Frontal cortex (tissue), 4 donors: ENCODE measurements around the gene FAM204A. TPM values are rescaled to one million over a fixed set of nuclear protein-coding genes. Genes with fewer than 3 reads are reported as not detected.

Experiments
- DNase-seq, 2 donors: peaks; one replicate each; pipeline ENCODE4 v3.0.0; 2012; ENCODE audit warnings: low spot score in 2 of 2
- FAIRE-seq: peaks from 2 replicates; lab custom pipeline; 2012; peaks lifted over from hg19 to GRCh38; lab: Jason Lieb, UNC
- total RNA-seq: library from RNA; depleted of rRNA; stranded (reverse); fragments of >200 nt; gene quantifications from one replicate; pipeline ENCODE4 v1.2.3, GENCODE V29; 2014
- donor health status: control.
- donor health status: control.
- donor health status: control.

FAM204A gene
- total RNA-seq, 1 donor from 2014 or later, result 59.5 TPM

DNA sequence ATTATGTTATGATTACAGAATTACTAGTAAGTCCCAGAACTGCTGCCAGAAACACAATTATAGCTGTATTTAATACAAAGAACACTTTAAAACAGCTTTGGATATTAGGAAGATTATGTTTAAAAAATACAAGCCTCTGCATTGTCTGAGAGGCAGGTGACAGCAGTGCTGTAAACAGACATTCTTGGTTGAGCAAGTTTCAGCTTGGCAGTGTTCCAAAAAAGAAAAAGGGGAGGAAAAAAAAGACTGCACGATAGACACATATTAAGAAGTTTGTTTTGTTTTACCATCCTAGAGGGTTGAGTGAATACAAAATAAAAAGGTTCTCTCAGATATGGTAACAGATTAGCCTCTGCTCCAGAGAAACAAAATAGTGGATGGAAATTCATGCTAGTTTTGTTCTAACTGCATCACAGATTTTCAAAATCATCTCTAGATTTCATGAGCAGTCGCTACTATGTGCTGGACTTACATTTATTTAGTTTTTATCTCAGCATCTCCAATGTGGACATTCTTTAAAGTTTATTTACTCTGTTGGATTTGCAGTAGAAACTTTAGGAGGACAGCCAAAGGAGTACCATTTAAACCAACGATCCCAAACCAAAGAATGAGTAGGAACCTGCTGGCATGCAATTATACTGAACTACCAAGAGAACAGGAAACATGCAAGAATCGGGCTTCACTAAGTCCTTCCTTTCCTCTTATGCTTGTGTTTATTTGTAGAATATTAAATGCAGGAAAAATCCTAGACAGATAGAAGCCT lies 9.0 kb downstream of the FAM204A start:
- DNase-seq, result no peak
- no peak for FAIRE-seq

DNA sequence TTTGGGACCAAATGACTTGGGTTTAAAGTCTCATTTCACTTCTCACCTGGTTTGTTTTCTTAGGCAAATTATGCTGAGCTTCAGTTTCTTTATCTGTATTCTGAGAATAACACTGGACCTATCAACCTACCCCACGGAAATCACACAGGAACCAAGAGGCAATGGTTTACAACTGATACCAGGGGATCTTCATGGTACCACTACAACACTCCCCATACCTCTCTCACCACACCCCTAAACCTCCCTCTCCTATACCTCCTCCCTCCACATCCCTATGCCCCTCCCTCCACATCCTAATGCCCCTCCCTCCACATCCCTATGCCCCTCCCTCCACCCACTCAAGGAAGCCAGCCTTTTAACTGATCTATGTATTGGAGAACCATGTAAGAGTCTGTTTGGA lies 9.9 kb downstream of the FAM204A start:
- DNase-seq, result no peak
- FAIRE-seq, result no peak

DNA sequence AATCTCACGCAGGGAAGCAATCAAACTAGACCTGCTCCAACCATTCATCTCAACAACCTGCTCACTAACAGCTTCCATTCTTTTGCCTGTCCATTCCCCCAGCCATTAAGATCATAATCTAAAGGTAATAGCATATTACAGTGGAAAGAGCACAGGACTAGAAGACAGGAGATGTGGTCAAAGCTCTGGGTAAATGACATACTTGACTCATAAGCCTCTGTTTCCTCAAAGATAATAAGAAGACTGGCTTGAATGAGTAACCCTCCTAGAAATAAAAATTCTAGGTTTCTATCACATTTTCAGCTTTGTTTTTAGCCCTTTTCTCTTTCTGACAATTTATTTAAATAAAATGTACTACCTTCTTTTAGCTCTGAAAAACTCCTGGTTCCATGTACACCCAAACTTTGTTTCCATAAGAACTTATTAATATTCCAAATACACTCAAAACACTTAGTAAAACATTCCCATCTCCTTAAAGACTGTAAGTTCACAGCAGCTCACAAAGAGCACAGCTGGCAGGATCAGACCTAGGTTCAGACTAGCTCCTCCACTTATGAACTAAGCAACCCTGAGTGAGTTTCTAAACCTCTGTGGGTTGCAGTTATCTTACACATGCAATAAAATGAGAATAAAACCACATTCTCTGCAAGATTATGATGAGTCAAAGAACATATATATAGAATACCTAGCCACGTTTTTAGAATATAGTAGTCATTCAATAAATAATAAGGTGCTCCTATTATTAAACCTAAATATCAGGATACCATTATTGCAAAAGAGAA lies 11.6 kb downstream of the FAM204A start:
- no peak for DNase-seq

DNA sequence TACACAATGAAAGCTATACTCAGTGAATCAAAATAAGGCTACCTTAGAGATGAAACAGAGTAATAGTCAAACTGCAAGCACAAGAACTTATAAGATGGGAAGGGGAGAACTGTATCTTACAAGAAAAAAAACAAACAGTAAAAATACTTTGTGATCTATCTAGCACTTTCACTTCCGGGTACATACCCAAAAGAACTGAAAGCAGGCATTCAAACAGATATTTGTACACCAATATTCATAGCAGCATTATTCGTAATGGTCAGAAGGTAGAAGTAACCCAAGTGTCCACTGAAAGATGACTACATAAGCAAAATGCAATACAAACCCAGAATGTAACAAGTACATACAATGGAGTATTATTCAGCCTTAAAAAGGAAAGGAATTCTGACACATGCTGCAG lies 18.0 kb downstream of the FAM204A start:
- DNase-seq (no peak), FAIRE-seq (no peak)

More for the DNA sequence above, 11.6 kb downstream of the FAM204A start:
- FAIRE-seq, result no peak

DNA sequence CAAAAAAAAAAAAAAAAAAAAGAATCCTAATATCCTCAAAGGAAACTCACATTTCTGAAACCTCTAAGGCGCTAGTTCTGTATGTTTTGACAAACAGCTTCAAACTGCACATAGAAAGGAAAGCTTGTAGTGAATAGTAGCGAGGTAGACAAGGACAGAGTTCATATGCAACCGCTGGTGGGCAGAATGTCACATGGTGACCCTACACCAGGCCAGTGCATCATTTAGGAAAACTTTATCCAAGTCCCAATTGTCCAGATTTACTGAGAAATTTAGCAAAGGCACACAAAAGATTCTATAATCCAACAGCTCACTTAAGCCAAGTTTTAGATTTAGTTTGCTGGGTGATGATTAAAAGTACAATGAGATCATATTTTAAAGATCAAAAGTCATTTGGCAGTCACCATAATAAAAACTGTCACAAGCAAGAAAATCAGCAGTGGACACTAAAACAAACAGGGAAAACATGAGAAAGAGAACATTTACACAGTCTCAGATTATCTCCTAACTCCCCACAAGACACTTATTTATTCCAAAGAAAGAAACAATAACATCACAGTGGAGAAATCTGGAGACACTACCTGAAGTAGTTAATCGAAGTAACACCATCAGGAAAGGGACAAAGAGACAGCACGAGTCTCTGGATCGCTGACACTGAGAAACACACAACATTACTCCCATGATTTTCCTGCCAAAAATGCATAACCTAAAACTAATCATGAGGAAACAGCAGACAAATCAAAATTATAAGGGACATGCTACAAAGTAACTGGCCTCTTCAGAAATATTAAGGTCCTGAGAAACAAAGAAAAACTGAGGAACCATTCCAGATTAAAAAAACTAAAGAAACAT lies 20.2 kb downstream of the FAM204A start:
- no peak for FAIRE-seq
- DNase-seq, result no peak

DNA sequence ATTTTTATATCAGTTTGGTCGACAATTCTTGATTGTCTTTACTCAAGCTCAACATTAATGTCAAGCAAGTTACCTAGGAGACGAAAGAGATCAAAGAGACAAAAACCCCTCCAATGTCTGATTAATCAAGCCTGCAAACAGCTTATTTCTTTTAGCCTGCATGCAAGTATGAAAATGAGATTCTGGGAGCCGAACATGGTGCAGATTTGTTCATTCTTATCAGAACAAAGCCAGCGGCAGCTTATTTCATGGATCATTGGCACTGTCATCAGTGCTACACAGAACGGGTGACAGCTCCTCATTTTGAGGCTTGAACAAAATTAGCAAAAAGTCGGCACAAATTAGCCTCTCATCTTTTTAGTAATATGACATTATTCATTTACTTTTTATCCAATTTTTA lies 26.5 kb downstream of the FAM204A start:
- FAIRE-seq, result no peak
- no peak for DNase-seq

DNA sequence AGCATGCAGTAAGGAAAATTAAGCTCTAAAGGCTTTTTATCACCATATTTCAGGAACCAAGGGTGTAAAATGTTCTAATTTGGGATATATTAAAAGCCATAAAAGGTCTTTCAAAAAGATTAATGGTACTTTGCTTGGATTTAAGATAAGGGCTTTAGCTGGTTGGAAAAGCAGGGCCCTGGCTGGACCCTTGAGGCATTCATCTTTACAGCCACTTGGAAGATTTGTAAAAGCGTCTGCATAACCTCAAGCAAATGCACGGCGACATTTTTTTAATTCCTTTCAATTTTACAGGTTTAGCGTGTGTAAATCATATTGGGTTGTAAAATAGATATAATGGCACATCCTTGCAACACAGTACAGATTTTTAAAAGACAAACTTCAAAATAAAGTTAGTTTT lies 27.2 kb downstream of the FAM204A start:
- no peak for DNase-seq
- FAIRE-seq, result no peak

DNA sequence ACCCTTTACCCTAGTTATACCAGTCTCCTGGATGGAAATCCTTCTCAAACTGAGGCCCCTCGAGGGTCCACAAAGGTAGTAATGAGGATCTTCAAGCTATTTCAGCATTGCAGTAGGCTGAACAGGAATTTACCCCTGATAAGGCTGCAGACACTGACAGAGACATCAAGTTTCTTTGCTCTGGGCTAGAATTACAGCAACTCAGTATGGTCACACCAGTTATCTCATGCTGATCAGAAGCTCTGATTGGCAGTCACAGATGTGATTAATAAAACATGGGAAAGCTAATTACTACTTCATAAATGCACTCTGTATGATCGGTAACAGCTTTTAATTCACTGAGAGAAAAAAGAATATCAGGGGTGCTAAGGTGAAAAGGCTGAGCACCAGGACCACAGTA lies 30.6 kb downstream of the FAM204A start:
- DNase-seq (no peak), FAIRE-seq (no peak)

DNA sequence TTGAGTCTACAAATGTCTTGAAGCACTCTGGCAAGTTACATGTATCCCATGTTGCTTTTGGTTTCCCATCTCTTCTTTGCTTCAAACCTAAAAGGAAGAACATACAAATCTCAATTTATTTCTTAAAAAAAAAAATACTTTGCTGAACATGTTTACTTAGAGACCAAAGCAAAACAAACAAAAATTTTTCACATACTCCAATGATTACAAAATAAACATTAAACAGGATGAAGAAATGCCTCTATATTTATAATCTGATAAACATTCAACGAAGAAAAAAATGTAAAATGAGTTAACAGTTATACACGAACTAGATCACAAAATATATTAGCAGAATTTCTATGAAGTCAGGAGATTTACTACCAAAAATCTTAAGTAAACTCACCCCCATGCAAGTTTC lies 31.3 kb downstream of the FAM204A start:
- FAIRE-seq, result peak; percentile 8
- DNase-seq, result no peak

DNA sequence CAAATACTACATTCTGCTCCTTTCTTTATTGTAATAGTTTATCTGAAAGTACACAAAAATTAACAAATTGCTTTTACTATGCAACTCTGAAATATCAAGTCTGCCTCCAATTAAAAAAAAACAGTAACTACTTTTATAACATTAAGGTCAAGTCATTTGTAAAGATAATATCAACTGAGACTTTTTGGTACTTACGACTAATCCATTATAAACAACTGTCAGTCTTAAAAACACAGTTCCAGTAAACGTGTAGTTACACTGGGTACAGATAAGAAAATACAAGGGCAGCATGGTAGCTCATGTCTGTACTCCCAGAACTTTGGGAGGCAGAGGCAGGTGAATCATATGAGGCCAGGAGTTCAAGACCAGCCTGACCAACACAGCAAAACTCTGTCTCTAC lies 32.2 kb downstream of the FAM204A start:
- no peak for FAIRE-seq

DNA sequence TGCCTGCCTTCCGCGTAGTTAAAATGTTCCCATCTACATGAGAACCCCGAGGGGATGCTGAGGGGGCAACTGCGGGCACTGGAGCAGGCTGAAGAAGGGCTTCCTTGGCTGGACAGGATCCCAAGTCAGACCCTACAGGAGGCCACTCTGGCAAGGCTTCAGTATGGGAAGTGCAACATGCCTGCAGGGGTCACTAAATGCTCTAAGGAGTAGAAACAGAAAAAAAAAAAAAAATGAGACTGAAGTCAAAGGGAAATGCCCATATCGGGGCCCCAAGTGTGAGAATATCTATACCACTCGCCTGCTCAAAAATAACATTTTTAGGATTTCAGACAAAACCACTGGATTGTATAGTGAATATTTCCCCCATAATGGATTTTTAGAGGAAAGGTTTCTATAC lies 33.5 kb downstream of the FAM204A start:
- DNase-seq (no peak), FAIRE-seq (no peak)

More for the DNA sequence above, 32.2 kb downstream of the FAM204A start:
- no peak for DNase-seq

DNA sequence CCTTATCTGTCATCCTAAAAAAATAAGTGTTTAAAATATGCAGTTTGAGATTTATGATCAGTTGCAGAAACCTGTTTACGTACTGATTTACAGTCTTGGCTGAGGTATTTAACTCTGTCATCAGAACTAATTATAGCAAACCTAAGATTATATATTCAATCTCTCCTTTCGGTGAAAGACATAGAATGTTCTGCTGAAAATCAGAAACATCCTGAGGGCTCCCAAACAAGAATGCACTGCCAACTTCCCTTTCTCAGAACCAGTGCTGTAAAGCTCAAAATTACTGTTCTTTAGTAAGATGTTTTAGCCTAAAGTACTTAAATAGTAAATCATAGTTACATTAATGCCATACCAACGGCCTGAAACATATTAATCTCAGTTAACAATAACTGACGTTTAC lies 34.3 kb downstream of the FAM204A start:
- DNase-seq (no peak), FAIRE-seq (no peak)

DNA sequence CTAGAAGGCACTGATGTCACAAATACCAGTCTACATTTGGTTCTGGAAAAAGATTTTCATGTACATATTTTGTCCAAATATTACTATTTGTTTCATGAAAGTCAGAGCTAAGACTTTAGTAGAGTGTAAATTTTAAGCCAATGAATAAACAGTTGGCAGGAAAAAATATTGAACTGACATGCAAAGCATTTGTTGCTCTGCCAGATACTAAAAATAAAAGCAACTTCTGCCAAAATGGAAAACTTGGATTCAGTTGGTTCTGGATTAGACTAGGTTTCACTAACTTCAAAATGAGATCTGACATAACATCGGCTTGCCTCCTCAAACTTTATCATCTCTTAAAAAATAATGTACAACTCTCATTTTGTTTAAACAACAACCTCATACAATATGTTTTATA lies 34.9 kb downstream of the FAM204A start:
- FAIRE-seq (no peak), DNase-seq (no peak)

DNA sequence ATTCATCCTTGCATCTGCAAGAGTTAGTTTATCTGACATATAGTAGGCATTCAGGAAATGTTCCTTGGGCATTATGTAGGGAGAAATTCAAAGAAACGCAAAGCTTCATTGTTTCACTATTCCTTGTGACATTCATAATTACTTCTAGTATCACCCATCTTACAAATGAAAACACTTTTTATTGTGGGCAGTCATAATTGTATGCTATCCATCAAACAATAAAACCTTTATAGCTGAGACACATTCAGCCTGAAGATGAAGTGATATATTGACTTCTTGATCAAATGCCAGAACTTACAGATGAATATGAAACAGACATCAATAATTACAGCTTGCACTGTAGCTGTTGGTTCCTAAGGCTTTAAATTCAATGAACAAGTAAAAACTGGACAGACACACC lies 36.4 kb downstream of the FAM204A start:
- no peak for DNase-seq
- FAIRE-seq, result no peak

DNA sequence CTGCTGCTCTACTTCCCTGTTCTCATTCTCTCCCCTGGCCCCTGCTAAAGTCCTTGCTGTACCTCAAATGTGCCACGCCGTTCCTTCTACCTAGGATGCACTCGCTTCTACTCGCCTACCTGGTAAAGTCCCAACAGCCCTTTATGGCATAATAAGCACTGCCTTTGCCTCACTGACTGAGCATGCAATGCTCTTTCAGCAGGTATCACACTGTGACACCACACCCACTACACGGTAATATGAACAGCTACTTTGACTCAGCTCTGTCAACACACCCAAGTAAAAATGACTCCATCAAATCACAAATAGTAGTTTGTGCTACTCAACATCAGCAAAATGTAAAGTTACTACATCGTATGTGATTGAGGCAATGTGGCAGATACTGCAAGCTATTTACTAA lies 37.6 kb downstream of the FAM204A start:
- DNase-seq, result no peak
- no peak for FAIRE-seq

DNA sequence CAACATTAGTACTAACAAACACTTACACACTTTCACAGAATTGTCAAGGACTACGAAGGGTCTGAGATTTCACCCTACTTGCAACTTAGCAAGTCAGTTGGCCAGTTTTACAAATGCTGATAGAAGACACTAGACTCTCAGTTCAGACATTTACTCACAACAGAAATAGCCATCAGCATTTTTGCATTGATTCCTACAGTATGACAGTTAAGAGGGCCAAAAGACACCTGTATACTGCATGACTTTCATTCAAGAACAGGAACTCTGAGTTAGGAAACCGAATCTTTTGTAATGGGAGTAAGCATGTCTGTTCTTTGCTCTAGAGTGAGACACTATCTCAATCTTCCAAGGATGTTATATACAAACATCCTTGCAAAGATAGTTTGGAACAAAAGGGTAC lies 40.9 kb downstream of the FAM204A start:
- FAIRE-seq, result no peak
- DNase-seq, result no peak

DNA sequence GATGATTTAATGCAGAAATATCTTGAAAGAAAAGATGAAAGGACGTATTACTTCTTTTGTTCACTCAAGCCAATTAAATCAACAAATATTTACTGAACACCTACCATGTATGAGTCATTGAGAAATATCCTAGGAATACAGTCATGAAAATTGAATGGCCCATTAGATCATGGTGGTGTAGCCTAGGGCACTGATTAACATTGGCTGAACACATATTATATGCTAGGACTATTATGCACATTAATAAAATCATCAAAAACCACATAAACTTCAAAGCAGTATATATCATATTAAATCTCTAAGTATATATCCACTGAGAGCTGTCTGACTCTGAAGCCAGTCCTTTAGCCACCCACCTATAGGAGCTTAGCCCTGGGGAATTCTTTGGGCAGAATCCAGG lies 41.8 kb downstream of the FAM204A start:
- no peak for DNase-seq
- no peak for FAIRE-seq

DNA sequence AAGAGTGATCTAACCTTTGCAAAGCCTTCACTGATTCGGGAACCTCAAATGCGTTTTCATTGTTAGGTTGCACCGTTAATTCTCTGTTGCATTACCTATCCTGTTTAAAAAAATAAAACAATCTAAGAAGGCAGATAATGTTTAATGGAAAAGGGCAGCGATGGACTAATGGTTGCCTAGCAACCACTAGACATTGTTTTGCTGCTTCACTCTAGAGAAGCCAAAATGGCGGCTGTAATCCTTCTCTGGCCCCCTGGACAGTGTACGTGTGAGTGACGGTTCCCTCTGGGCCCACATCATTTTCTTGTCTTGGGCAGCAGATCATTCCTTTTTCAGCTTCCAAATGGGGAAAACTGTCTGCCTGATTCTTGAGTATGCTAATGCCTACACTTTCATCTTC lies 43.3 kb downstream of the FAM204A start:
- DNase-seq (no peak), FAIRE-seq (no peak)

DNA sequence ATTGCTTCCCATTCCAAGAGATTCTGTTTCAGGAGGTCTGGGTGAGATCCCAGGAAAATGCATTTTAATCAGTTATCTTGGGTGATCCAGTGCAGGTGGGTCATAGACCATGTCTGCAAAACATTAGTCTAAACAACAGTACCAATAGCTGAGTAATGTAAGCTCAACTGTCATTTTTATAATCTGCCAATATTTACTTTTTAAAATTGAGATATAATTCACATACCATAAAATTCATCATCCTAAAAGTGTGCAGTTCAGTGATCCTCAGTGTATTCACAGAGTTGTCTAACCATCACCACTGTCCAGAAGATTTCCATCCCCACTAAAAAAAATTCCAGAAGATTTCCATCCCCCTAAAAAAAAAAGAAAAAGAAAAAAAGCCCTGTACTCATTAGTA lies 51.0 kb downstream of the FAM204A start:
- FAIRE-seq (no peak), DNase-seq (no peak)

DNA sequence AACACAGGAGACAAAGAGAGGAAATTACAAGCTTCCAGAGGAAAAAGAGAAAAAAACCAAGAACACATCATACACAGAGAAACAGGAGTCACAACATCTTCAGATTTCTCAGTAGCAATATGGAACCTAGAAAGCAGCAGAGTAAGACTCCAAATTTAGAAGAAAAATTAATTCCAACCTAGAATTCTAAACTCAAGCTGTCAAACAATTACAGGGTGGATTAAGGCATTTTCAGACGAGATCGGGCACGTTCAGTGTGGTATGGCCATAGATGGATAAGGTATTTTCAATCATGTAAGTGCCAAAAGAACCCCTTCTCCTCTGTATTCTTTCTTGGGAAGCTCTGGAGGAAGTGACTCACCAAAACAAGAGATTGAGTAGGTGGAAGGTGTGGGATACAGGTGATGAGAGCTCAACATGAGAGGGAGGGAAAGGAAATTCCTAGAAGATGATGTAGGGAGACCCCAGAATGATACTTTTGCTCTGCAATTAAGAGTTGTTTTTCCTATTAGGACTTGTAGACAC lies 51.6 kb downstream of the FAM204A start:
- no peak for FAIRE-seq
- DNase-seq, result no peak
